GM19099 (cell line): ENCODE measurements around the gene CREM.

Experiments used
- POLR2A ChIP-seq: IDR thresholded peaks from 3 replicates; pipeline ENCODE4 v1.6.1; 2011; ENCODE audit warnings: low read depth; ENCODE audit not compliant: insufficient read length; ENCODE audit errors: extremely low read depth

CREM gene

GRCh38 chr10:35201234-35201633 is 74.6 kb downstream of the CREM start:
- TF ChIP-seq POLR2A: no peak

- no peak for TF ChIP-seq POLR2A
Measured at GRCh38 chr10:35202050-35202449, 75.4 kb downstream of the CREM start.

- TF ChIP-seq POLR2A: no peak
Measured at GRCh38 chr10:35203745-35204144, 77.1 kb downstream of the CREM start.

- TF ChIP-seq POLR2A: no peak
Measured at GRCh38 chr10:35204650-35205319, 78.1 kb downstream of the CREM start.

- TF ChIP-seq POLR2A: no peak
Measured at GRCh38 chr10:35206274-35206673, 79.6 kb downstream of the CREM start.

- TF ChIP-seq POLR2A: no peak
Measured at GRCh38 chr10:35208536-35208935, 81.9 kb downstream of the CREM start.

- TF ChIP-seq POLR2A: no peak
Measured at GRCh38 chr10:35208949-35209613, 82.4 kb downstream of the CREM start.

- no peak for TF ChIP-seq POLR2A
Measured at GRCh38 chr10:35210961-35211360, 84.3 kb downstream of the CREM start.

GRCh38 chr10:35211390-35211789 is 84.7 kb downstream of the CREM start:
- no peak for TF ChIP-seq POLR2A

- TF ChIP-seq POLR2A: no peak
Measured at GRCh38 chr10:35212856-35213255, 86.2 kb downstream of the CREM start.

- TF ChIP-seq POLR2A: no peak
Measured at GRCh38 chr10:35213699-35214098, 87.1 kb downstream of the CREM start.

- TF ChIP-seq POLR2A: no peak
Measured at GRCh38 chr10:35214607-35215020, 88.0 kb downstream of the CREM start.

GRCh38 chr10:35215107-35215506 is 88.5 kb downstream of the CREM start:
- no peak for TF ChIP-seq POLR2A

GRCh38 chr10:35216303-35216905 is 89.8 kb downstream of the CREM start:
- TF ChIP-seq POLR2A: no peak

GRCh38 chr10:35217455-35217854 is 90.8 kb downstream of the CREM start:
- no peak for TF ChIP-seq POLR2A

- TF ChIP-seq POLR2A: no peak
Measured at GRCh38 chr10:35218339-35218955, 91.8 kb downstream of the CREM start.
